ENCODE data around the gene KLHL20. TPM values are rescaled to one million over a fixed set of nuclear protein-coding genes. Genes with fewer than 3 reads are reported as not detected.

Gene KLHL20
- total RNA-seq, 2 experiments from 2014 or later: 15.9 to 17.0 TPM

DNA sequence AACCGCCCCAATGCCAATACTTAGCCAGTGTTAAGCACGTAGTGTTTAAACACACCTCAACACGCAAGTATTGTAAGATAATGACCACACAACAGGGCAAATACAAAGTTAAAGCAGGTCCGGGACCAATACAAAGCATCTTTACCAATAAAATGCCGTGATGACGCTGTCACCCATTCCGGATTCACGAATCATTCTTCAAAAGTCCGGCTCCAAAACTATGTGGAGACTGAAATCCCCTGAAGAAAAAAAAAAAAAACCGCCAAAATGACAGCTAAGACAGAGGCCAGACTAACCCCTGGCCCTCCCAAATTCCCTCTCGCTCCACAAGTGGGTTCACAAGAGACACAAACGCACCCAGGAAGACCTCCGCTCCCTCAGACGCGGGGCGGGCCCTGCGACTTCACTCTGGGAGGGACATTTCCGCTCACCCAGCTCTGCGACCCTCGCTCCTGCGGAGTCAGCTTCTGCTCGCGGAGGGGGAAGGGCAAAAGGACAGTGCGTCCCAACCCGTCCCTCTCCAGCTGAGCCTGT is 109.1 kb downstream of the KLHL20 start:
- CTCF ChIA-PET: interaction anchor here (0.9 to 2.0 kb wide), 5 partner anchors 10 to 394 kb away, joined by 3 to 14 read pairs (median 4); partner anchors contain the start of genes GAS5, KLHL20 and ZBTB37
- POLR2A ChIA-PET: interaction anchor here (0.6 to 2.3 kb wide), 9 partner anchors 37 to 394 kb away, joined by 3 to 11 read pairs (median 6); partner anchors contain the start of genes GAS5, KLHL20, PRDX6 and ZBTB37

DNA sequence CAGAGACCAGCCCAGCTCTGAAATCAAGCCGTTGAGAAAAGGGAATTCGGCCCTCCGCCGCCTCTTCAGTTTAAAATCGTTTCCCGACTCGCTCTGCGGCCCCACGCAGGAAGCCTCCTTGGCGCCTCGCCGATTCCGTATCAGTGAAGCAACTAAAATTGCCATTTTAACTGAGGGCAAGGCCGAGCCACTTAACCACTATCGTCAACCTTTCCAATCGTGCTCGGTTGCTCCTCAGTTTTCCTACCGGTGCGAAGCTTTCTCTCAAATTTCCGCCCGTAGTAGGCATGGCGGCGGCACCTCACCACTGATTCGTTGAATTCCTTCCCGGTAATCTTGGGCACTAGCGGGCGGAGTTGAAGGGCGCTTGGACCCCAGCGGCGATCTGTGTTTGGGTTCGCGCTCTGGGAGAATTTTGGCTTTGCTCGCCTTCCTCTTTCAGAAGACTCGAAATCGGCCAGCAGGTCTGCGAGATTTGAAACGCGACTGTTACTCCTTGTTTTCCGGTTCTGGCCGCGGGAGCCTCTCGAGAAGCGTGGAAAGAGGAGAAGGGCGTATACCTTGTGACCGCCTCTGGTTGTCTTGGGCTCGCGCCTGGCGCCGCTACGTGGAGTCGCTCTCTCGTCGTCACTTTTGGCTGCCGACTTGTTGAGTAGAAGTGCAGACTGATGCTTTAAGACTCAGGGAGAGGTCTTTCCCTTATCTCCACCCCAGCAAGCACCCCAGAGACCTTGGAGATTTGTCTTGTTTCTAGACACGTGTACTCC is 109.7 kb downstream of the KLHL20 start, which contains the start of the genes CENPL and DARS2:
CENPL (minus strand) TSS at position 569 of the 767 bp plus-strand sequence. CDS start 13,584 bp downstream, outside the sequence.
DARS2 (plus strand) TSS at position 359 of the 767 bp plus-strand sequence. CDS start 557 bp downstream, outside the sequence.
- ChIA-PET POLR2A (interaction anchor here (0.6 to 2.3 kb wide), 11 partner anchors 36 to 395 kb away, joined by 3 to 11 read pairs (median 5); partner anchors contain the start of genes GAS5, KLHL20, PRDX6 and ZBTB37), CTCF (interaction anchor here (0.9 to 2.0 kb wide), 5 partner anchors 10 to 395 kb away, joined by 3 to 14 read pairs (median 4); partner anchors contain the start of genes GAS5, KLHL20 and ZBTB37)

DNA sequence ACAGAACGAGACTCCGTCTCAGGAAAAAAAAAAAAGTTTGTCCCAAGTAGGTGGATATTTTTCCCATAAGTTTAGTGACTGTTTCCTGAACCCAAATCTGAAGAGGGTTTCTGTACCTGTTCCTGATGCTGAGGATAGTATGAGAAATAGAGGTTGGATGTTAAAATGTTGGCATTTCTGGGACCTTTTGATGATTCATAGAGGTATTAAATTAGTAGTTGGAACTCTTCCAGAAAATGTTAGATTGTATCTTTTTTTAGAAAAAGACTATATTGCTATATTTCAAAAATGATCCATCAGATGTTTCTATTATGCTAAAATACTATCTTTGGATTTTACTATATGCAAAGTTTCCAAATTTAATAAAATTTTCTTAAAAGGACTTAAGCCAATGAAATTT is 112.8 kb downstream of the KLHL20 start:
- ChIA-PET POLR2A (interaction anchor here (0.6 kb wide), 1 partner anchor 14 kb away, joined by 3 read pairs; no protein-coding TSS in a partner anchor), CTCF (interaction anchor here (1.3 kb wide), 1 partner anchor 1083 kb away, joined by 3 read pairs; no protein-coding TSS in a partner anchor)

DNA sequence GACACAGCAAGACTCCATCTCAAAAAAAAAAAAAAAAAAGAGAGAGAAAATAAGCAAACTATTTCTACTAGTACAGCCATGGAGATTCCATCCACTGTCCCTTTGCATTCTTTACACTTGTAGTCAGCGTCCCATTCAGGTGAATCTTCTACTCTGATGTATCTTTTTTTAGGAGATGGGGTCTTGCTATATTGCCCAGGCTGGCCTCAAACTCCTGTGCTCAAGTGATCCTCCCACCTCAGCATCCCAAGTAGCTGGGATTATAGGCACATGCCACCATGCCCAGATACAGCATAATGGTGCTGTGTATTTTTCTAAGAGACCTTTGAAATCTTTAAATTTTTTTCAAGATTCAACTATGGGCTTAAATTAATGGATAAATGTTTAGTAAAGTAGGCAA is 118.0 kb downstream of the KLHL20 start:
- POLR2A ChIA-PET: no interaction called here
- CTCF ChIA-PET: no interaction called here

Other genes starting within 250 kb of the KLHL20 start
- 100 to 1,000 TPM; 148 to 153 TPM for gene PRDX6, start 237.6 kb upstream of the KLHL20 start, total RNA-seq
- gene SLC9C2, start 111.9 kb upstream of the KLHL20 start, total RNA-seq: not detected
- gene TEX50, start 79.6 kb upstream of the KLHL20 start, total RNA-seq: not detected
- not detected for gene ANKRD45, start 45.1 kb upstream of the KLHL20 start, total RNA-seq
- gene DARS2, start 109.7 kb downstream of the KLHL20 start, total RNA-seq: 10 to 100 TPM; 46.3 to 49.1 TPM
- gene CENPL, start 109.9 kb downstream of the KLHL20 start, total RNA-seq: 10 to 100 TPM; 28.5 to 28.6 TPM
- 1,000 to 10,000 TPM in 1 of 2 experiments, 100 to 1,000 TPM in 1; 977 to 1,024 TPM for gene GAS5, start 153.0 kb downstream of the KLHL20 start, total RNA-seq
- 1 to 10 TPM; 7.7 to 8.3 TPM for gene ZBTB37, start 153.4 kb downstream of the KLHL20 start, total RNA-seq
- gene SERPINC1, start 202.3 kb downstream of the KLHL20 start, total RNA-seq: under 1 TPM in 1 of 2 experiments, not detected in 1; 0.31 TPM